Glomerular endothelial cell (primary cell): ENCODE results near the gene RIPOR2. TPM values are rescaled to one million over a fixed set of nuclear protein-coding genes. Genes with fewer than 3 reads are reported as not detected.

Source experiments
- DNase-seq: peaks from one replicate; pipeline ENCODE4 v3.0.0-alpha.2; 2011; ENCODE audit warnings: low read depth, low spot score; ENCODE audit errors: extremely low read depth
- total RNA-seq: library from RNA; depleted of rRNA; stranded (reverse); fragments of >200 nt; gene quantifications from 2 replicates; pipeline ENCODE4 v1.2.3, GENCODE V29; 2015

Gene RIPOR2
- 0.05 TPM in 1 of 2 replicates, not detected in the other for total RNA-seq

- DNase-seq, result no peak
These were observed at the start of gene RIPOR2 for GRCh38 chr6:24935366-24936152. TSS of gene RIPOR2 (minus strand) at chr6:24935960. CDS start at chr6:24935898, 62 bp downstream.

DNA sequence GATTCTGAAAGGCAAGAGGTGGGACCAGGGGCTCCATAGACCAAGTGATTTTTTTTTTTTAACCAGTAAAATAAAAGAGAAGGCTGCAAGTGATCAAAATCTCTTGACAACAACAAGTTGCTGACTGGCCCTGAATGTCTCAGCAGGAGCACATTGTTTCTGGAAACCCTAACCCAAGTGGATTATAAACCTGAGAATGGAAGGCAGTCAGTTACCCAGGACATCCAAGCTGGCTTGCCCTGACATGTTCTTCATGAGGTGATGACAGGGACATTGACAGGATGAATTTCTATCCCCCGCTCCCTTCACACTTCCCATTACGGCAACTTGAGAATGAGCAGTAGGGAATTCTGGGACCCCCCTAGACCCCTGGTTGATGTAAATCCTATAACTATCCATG, 49.6 kb upstream of the RIPOR2 start:
- no peak for DNase-seq

DNA sequence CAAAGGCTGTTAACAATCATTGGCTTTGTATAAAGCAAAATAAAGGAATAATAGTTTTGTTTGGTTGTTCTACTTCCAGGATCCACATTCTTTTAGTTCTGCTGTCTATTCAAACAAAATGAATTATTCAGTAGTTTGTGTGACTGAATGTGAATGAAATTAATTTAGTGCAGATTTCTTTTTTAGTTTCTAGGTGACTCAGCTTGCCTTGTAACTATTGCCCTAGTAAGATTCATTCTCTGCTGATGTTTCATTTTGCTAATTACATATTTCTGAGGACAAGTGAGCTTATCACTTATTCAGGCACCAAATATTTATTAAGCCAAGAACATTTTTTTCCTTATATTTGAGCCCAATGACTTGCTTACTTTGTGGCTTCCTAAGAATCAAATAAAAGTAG, 46.5 kb upstream of the RIPOR2 start:
- DNase-seq, result no peak

DNA sequence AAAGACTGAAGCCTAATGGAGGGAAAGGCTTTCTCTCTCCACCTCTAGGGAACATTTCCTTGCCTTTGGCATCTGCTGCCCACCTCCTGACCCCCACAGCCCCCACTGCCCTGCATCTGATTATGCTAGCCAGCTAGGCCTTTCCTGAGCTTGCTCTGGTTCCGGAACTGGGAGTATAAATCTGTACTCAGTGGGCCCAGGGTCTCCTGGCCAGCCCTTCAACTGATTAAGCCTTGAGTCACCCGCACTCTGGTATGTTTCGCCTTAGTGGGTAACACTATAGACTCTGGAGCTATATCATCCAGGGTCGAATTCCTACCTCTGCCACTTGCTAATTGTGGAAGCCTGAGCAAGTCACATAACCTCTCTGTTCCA, 45.6 kb upstream of the RIPOR2 start:
- DNase-seq, result no peak

- no peak for DNase-seq
These were observed 45.0 kb upstream of the RIPOR2 start for GRCh38 chr6:24980507-24981385.

DNA sequence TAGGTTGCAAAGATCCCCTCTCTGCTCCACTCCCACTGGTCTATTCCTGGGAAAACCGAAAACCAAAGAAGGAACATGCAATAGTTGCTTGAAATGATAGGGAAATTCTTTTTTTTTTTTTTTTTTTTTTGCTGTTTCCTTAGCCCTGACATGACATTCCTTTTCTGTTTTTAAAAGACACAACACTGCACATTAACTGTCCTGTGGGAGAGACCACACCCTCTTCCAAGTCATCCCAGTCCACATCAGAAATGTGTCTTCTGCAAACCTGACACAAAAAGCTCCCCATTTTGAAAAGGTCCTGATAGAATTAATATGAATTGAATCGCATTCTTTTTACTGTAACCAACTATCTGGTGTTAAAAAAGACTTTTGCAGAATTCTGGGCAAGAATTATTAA, 43.4 kb upstream of the RIPOR2 start:
- no peak for DNase-seq

DNA sequence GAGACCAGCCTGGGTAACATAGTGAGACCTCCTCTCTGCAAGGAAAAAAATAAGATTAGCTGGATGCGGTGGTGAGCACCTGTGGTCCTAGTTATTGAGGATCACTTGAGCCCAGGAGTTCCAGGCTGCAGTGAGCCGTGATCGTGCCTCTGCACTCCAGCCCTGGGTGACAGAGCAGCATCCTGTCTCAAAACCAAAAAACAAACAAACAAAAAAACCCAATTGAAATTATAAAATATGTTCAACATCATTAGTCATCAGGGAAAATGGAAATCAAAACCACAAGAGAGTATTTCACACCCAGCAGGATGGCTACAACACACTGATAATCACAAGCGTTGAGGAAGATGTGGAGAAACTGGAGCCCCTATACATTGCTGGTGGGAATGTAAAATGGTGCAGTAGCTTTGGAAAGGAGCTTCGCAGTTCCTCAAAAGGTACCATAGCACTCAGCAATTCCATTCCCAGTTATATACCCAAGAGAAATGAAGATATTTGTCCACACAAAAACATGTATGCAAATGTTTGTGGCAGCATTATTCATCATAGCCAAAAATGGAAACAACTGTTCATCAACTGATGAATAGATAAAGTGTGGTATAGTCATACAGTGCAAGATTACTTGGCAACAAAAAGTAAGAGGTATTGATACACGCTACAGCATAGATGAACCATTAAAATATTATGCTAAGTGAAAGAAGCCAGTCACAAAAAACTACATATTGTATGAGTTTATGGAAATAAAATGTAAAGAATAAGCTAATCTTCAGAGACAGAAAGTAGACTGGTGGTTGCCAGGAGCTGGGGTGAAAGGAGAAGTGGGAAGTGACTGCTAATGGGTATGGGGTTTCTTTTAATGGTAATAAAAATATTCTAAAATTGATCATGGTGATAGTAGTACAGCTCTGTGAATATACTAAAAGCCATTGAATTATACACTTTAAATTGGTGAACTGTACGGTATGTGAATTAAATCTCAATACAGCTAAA, 38.7 kb upstream of the RIPOR2 start:
- DNase-seq, result no peak

DNA sequence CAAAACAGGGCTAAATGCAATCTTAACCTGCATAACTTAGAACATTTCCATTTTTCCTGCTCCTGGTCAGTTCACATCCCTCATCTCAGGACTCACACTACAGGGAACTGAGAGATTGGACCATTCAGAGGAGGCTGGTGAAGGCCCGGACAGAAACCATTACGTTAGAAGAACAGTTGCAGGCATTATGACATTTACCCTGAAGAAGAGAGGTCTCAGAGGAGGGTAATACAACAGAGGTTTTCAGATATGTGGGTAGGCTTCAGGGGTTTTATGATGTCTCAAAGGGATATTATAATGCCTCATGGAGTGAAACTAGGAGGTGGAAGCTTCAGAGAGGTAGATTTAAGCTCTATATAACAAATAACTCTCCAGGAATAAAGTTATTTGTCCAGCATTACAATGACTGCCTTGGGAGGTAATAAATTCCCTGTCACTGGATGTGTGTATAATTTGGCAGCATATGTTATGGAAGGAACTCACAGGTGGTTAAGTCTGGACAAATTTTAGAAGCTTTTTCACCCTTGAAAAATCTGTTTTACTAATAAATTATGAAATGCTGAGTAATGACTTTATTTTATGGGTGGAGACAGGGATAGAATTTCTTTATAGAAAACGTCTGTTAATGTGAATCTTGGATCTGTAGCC, 36.7 kb upstream of the RIPOR2 start:
- DNase-seq, result no peak

DNA sequence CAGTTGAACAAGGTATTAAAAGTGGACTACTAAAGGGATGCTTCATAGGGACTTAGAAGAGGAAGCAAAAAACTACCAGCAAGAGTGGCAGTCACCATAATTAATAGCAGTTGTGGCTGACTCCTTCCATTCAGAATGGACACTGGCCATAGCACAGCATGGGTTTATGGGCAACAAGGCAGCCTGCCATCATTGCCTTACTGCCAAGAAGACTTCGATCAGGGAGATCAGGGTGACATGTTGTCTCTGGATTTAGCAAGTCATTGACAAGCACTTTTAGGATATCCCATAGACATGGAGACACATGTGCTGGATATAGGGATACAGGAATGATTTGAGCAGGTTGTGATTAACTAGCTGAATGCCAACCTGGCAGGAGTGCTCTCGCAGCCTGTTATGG, 35.3 kb upstream of the RIPOR2 start:
- DNase-seq, result no peak

DNA sequence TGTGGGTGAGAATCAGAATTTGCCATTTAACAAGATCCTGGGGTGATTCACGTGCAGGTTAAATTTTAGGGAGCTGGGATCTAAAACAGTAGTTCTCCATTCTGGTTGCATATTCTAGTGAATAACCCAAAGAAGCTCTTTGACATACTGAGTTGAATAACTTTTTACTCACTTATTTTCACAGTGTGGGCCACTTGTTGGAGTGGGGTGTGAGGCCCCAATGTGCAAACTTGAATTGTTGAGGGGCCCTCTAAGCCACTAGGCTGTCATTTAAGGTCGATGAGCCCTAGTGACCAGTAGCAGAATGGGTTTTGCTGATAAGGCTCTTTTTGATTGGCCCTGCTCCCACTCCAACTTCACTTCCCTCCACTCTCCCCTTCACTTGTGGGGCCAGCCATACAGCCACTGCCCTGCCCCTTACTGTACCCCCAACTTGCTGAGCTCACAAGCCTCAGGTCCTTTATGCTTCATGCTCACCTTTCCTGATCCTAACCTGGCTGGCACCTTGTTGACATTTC, 33.6 kb upstream of the RIPOR2 start:
- no peak for DNase-seq

DNA sequence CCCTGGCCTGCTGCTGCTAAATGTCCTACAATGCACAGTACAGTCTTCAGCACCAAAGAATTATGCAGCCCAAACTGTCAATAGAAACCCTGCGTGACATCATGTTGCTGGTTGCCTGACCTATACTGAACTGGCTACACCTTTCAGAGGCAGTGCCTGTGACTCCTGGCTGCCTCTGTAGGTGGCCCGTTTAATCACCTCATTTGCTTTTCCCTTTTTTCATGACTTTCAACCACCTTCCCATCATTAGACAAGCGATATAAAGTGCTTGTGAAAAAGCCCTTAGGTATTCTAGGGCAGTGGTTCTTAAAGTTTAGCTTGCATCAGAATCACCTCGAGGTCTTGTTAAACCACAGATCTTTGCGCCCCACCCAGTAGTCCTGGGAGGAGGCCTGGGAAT, 33.0 kb upstream of the RIPOR2 start:
- DNase-seq, result no peak

GRCh38 chr6:24967211-24967610, 31.5 kb upstream of the RIPOR2 start:
- no peak for DNase-seq

- DNase-seq, result no peak
These were observed 30.6 kb upstream of the RIPOR2 start for GRCh38 chr6:24966381-24966780.

DNA sequence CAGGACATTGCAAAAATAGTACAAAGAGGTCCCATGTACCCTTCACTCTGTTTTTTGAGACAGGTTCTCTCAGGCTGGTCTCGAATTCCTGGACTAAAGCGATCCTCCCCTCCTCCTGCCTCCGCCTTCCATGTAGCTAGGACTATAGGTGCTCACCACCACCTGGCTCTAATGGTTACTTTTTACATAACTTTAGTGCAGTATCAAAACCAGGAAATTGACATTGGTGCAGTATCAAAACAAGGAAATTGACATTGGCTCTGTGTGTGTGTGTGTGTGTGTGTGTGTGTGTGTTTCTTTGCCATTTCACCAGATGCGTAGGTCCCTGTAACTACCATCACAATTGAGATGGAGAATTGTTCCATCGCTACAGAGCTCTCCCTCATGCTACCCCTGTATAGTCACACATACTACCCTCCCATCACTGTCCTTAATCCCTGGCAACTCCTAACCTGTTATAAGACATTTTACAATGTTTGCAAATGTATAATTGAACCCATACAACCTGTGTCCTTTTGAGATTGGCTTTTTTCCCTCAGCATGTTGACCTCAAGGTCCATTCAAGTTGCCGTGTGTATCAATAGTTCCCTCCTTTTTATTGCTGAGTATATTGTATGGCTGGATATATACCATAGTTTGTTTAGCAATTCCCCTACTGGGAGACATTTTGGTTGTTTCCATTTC, 28.3 kb upstream of the RIPOR2 start:
- DNase-seq, result no peak

DNA sequence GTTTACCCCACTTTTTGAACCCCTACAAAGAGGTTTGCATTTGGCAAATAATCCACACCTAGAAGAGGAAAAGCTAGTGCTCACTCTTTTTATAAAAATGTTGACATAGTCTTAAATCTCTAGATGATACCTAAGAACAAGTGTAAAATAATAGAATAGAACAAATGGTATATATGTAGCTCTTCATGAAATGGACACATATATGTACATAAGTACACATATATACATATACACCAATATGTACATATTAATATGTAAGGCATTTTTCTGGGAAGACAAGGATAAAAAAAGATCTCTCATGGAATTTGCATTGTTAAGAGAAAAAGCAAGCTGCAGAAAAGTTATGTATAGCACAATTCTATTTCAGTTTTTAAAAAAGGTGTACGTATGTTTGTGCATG, 27.6 kb upstream of the RIPOR2 start:
- DNase-seq, result no peak

DNA sequence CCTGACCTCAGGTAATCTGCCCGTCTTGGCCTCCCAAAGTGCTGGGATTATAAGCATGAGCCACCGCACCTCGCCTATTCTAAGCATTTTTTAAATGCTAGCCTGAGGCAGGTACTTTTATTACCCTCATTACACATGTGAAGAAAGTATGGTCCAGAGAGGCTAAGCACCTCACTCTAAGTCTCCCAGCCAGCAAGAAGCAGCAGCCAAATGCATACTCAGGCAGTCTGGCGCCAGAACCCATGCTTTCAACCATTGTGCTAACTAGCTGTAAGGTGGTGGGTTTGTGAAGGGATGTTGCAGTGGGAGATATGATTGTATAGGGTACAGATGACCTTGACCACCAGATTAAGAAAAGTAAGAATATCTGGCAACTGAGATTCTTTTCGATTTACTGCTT, 26.1 kb upstream of the RIPOR2 start:
- no peak for DNase-seq

DNA sequence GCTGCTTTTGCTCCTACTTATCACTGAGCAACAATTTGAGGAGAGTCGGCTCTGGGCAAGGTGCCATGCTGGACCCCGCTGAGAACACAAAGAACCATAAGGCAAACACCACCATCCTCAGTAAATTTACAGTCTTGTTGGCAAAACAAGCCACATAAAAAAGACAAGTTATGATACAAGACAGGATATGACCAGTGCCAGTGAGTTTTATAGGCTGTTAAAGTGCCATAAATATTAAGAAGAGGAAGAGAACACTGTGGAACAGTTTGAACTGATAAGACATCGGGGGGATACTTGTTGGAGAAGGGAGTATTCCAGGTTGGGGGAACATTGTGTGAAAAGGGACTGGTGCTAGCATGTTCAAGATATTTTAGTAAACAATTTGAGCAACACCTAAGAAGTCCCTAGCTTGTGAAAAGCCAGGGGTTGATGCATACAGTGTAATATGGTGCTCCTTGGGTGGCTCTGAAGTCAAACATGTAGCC, 25.3 kb upstream of the RIPOR2 start:
- no peak for DNase-seq

DNA sequence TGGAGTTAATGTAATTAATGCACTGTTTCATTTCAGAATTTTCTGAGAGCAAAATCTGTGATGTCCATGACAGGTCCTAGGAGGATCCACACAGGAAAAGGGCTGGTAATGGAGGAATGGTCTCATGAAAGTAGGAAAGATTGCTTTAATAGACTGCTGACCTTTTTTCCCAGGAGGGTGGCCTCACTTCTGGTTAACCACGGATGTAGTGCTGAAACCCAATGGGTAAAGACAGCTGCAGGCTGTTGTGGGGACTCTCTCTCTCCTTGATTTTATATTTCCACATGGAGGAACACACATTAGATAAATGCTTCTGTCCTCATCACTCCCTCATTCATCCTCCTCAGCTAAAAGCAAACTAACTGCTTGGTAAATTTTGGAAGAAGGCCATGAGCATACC, 23.6 kb upstream of the RIPOR2 start:
- DNase-seq, result no peak

GRCh38 chr6:24957199-24957598, 21.4 kb upstream of the RIPOR2 start:
- DNase-seq, result no peak
